HG03378 (cell line): ENCODE data around the gene PCK2.

Source experiments
- ATAC-seq: cut with Tn5 transposase; IDR thresholded peaks from one replicate; pipeline ENCODE4 v1.9.1; 2021; ENCODE audit warnings: mild to moderate bottlenecking, moderate library complexity; ENCODE audit not compliant: unreplicated experiment

PCK2 gene

DNA sequence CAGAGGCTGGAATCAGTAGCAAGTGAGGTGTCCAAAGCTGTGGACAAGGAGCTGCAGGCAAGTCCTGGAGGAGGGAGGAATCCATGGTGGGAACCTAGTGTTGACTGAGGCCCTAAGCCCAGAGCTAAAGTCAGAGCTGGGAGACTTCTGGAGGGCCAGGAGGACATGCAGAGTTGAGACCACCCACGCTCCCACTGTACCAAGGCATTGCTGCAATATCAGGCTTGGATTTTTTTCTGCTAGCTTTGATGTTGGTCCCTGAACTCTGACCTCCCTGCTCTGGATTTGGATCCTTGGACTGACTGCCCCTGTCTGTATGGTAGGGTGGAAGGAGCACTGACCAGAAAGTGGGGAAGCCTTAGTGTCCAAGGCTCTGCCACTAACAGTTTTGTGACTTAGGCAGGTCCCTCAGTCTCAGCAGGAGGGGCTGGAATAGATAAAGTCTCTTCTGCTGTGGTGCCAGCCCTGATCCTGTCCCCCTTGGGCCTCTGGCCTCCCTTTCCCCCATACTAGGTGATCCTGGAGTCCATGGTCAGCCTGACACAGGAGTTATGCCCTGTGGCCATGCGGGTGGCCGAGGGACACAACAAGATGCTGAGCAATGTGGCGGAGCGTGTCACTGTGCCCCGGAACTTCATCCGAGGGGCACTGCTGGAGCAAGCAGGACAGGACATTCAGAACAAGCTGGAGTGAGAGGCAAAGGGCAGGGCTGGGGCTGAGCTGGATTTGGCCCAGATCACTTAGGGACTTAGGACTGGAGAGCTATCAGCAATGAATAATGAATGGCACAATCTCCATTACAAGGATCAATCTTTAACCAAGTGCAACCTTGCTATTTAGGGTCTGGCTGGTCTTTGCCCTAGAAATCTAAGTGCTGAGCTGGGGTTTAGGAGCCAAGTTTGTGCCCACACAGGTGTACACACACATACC, 32.9 kb upstream of the PCK2 start:
- no peak for ATAC-seq

- ATAC-seq: no peak
These were observed 31.7 kb upstream of the PCK2 start for GRCh38 chr14:24062216-24062980.

GRCh38 chr14:24063263-24063836, 30.8 kb upstream of the PCK2 start:
- no peak for ATAC-seq

DNA sequence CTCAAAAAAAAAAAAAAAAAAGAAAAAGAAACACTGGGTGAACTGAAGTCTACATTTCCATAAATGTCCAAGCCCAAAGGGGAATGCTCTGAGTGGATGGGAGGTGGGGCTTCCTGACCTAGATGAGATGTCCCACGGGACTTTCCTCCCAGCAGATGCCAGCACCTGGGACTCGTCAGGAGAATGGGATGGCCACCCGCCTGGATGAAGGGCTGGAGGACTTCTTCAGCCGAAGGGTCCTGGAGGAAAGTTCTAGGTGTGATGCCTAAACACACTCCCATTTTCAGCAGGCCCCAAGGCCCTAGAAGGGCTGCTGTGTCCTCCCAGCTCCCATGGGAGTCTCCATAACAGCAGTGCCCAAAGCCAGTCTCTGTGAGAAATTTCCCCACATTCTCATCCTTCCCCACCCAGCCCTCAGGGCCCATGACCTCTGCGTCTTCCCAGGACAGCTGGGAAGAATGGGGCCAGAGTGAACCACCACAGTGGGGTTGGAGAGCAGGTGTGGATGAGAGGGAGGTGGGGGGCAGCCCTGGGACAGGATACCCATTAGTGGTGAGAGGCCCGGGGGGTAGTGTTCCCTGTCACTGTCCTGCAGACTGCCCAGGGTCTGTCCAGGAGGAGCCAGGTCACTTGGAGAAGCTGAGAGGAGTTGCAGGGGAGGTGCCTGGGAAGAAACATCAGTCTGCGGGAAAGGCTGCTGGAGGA, 29.9 kb upstream of the PCK2 start:
- ATAC-seq: no peak

- no peak for ATAC-seq
These were observed 29.3 kb upstream of the PCK2 start for GRCh38 chr14:24064856-24065255.

DNA sequence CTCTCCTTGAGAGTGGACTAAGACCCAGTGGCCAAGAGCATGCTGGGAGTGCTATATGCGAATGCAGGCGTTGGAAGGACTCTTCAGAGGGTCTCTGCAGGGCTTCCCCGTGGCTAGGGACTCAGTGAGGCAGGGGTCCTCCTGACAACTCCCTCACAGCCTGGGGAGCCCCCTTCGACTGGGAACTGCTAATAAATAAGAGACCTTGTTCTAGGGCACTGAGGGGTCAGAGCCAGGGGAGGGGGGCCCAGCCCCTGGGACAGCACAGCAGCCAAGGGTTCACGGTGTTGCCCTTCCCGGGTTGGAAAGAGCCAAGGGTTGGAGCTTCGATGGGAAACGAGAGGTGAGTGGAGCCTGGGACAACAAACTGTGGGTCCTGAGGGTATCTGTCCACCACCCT, 28.7 kb upstream of the PCK2 start:
- ATAC-seq: no peak

DNA sequence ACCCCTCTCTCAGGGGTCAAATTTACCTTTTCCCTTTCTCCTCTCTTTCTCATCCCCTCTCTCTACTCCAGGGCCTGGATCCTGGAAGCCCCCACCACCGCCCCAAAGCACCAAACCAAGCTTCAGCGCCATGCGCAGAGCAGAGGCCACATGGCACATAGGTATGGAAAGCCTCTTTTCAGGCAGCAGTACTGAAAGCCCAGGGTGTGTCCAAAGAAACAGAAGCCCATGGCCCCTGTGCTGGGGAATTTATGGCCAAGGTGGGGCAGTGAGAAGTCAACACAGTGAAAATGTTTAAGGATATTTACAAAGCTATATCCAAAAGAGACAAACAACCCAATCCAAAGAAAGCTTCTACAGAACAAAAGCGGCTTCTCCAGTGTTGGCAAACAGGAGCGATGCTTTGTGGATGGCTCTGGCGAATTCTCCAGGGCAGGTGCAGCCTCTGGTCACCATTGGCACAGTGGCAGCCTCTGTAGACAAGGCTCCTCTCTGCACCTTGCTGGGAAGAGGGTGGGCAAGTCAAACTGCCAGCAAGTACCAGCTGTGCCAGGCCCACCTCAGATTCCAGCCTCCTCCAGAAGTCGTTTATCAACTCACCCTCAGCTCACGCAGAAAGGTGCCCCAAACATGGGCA, 27.5 kb upstream of the PCK2 start:
- ATAC-seq: no peak

GRCh38 chr14:24067133-24068082, 26.7 kb upstream of the PCK2 start:
- ATAC-seq: no peak

DNA sequence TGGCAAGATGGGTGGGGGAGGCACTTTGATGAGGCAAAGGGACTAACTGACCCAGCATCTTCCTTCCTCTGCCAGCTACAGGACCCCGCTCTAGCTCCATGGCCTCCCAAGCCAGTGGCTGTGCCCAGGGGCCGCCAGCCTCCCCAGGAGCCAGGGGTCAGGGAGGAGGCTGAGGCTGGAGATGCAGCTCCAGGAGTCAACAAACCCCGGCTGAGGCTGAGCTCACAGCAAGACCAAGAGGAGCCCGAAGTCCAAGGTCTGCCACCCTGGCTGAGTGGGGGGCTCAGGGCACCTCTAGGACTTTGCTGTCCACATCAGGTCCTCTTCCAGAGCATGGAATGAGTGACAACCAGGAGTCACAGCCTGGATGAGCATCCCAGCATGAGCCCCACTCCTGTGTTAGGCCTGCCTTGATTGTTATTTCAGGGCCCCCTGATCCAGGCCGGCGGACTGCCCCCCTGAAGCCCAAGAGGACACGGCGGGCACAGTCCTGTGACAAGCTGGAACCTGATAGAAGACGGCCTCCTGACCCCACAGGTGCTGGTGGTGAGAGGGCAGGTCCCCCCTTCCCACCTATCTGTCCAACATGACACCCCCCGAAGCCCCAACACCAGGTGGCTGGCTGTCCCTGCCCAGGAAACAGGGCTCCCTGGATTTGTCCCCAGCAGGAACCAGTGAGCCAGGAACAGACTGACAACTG, 25.2 kb upstream of the PCK2 start:
- ATAC-seq: no peak

- no peak for ATAC-seq
These were observed 24.7 kb upstream of the PCK2 start for GRCh38 chr14:24069411-24069735.

DNA sequence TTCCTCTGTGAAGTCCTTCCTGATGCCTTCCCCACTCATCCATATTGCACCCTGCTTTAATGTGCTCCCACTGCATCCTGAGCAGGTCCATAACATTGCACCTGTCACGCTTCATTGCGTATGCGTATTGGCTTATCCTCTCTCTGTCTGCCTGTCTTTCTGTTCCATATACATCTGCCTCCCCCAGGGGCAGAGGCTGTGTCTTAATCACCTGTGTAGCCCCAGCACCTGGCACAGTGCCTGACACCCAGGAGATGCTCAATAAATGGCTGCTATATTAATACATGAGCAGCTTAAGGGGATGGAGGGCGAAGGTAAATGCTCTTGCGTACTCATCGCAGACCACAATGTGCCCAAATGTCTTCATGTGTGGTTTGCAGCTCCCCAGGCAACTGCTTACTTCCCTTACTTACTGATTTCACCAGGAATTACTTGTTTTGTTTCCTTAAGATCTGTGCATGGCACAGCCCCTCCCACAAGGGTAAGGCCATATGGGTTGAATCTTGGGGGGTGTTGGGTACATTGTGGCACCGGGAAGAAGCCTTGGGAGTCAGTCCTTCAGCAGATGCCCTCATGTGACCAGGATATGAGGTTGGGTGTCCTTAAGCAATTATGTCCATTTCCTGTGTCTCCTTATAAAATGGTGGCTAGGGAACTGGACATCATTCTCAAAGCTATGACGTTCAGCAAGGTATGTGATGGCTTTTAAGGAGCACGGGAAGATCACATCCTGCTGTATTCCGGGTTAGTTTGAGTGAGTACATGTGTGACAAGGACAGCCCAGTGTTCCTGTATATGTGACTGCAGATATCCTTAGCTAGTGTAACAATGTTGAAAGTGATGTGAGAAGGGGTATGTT, 23.6 kb upstream of the PCK2 start:
- ATAC-seq: no peak

- no peak for ATAC-seq
These were observed 22.9 kb upstream of the PCK2 start, which contains the start of gene CPNE6 for GRCh38 chr14:24071144-24071697. Gene CPNE6, plus strand, starts transcription at chr14:24071562. Its CDS starts 1,375 bp downstream, at chr14:24072937.

- ATAC-seq: no peak
These were observed 22.2 kb upstream of the PCK2 start for GRCh38 chr14:24071836-24072430.

DNA sequence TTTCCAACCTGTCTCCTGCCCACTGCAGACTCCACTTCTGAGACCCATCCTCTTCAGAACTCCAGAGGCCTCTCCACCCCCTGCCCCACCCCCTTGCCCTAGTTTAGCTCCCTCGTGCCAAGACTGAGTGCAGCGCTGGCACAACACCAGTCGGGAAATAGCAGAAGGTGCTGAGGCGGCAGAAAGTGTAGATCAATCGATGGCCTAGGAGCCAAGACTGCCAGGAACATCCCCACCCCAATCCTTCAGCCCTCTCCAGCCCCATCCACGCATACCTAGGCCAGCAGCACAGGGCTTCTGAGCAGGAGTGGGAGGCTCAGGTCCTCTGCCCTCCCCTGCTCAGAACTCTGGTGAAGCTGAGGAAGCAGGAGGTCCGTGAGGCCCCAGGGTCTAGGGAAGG, 21.7 kb upstream of the PCK2 start:
- no peak for ATAC-seq

GRCh38 chr14:24072881-24073877, 20.9 kb upstream of the PCK2 start:
- no peak for ATAC-seq
